Uterus (tissue), 2 donors: Measurements from ENCODE around the gene TOB1.

Experiments
- POLR2A ChIP-seq, 2 donors: fragments of 450-650 bp; IDR thresholded peaks; one replicate each; pipeline ENCODE4 v1.6.1; 2016; ENCODE audit warnings: antibody characterized with exemption in 2 of 2, mild to moderate bottlenecking in 1 of 2, moderate library complexity in 1 of 2
- TF ChIP-seq, protein P1 (sequence below), 4 experiments: fragments of 200-600 bp in 2 of 4; fragments of 450-650 bp in 2 of 4; sonication (generic) in 2 of 4; IDR thresholded peaks; one replicate each; pipeline ENCODE4 v1.5.1; 2016 to 2019; ENCODE audit warnings: antibody characterized with exemption in 4 of 4, mild to moderate bottlenecking in 2 of 4, moderate library complexity in 1 of 4

- TF ChIP-seq POLR2A (IDR thresholded peaks at IDR 0.05), result no peak
- TF ChIP-seq, protein P1, sequence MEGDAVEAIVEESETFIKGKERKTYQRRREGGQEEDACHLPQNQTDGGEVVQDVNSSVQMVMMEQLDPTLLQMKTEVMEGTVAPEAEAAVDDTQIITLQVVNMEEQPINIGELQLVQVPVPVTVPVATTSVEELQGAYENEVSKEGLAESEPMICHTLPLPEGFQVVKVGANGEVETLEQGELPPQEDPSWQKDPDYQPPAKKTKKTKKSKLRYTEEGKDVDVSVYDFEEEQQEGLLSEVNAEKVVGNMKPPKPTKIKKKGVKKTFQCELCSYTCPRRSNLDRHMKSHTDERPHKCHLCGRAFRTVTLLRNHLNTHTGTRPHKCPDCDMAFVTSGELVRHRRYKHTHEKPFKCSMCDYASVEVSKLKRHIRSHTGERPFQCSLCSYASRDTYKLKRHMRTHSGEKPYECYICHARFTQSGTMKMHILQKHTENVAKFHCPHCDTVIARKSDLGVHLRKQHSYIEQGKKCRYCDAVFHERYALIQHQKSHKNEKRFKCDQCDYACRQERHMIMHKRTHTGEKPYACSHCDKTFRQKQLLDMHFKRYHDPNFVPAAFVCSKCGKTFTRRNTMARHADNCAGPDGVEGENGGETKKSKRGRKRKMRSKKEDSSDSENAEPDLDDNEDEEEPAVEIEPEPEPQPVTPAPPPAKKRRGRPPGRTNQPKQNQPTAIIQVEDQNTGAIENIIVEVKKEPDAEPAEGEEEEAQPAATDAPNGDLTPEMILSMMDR (IDR thresholded peaks at IDR 0.05), result no peak
These were observed 33.6 kb upstream of the TOB1 start for GRCh38 chr17:50899559-50900319.
